Activated naive CD4-positive, alpha-beta T cell treated with anti-CD3 and anti-CD28 coated beads for 36 hours (primary cell): ENCODE data around the gene PREB. TPM values are rescaled to one million over a fixed set of nuclear protein-coding genes. Genes with fewer than 3 reads are reported as not detected.

Experiments used
- CTCF ChIA-PET: fragments of 350-600 bp; sonication (Branson Sonifier 250); formaldehyde crosslinking; loops from one replicate; lab custom pipeline; 2021; ENCODE audit warnings: antibody characterized with exemption; lab: Charles Lee
- DNase-seq: peaks from one replicate; pipeline ENCODE4 v3.0.0-alpha.2; 2020
- H3K27ac Mint-ChIP-seq: one replicate; pipeline ENCODE4 v1.8.0; 2021; ENCODE audit warnings: mild to moderate bottlenecking, mixed read lengths
- H3K27me3 Mint-ChIP-seq: one replicate; pipeline ENCODE4 v1.8.0; 2021; ENCODE audit warnings: low read depth, mixed read lengths
- H3K36me3 Mint-ChIP-seq: one replicate; pipeline ENCODE4 v1.8.0; 2021; ENCODE audit warnings: low read depth, mixed read lengths
- H3K4me1 Mint-ChIP-seq: one replicate; pipeline ENCODE4 v1.8.0; 2021; ENCODE audit warnings: low read depth, mixed read lengths
- H3K4me3 Mint-ChIP-seq: one replicate; pipeline ENCODE4 v1.8.0; 2021; ENCODE audit warnings: mild to moderate bottlenecking, moderate library complexity, mixed read lengths
- H3K9me3 Mint-ChIP-seq: one replicate; pipeline ENCODE4 v1.8.0; 2021; ENCODE audit warnings: mixed read lengths
- intact Hi-C: fragments of 100-400 bp; cut with micrococcal nuclease; formaldehyde crosslinking; loops from one replicate; pipeline ENCODE4 v1.15.1; 2023
- total RNA-seq, 2 experiments: library from RNA; stranded (reverse); gene quantifications; one replicate each; pipeline ENCODE4 v1.2.3, GENCODE V29; 2021

PREB gene
- total RNA-seq, 2 experiments from 2014 or later, result 45.2 to 49.5 TPM

- Mint-ChIP-seq H3K27ac (no peak overlapping the region), H3K27me3 (no peaks in the 10 kb centered on the region), H3K9me3 (no peaks in the 10 kb centered on the region), H3K4me1 (peaks cover 12% of the 10 kb centered on the region), H3K4me3 (no peak overlapping the region), H3K36me3 (peaks cover 1% of the 10 kb centered on the region)
- no peak for DNase-seq
- intact Hi-C loops, result no loop called here
- CTCF ChIA-PET, result interaction anchor here (1.0 to 4.7 kb wide), 7 partner anchors 8 to 203 kb away, joined by 3 to 33 read pairs (median 5); no protein-coding TSS in a partner anchor
These were observed 34.4 kb downstream of the PREB start for GRCh38 chr2:27100036-27100435.

DNA sequence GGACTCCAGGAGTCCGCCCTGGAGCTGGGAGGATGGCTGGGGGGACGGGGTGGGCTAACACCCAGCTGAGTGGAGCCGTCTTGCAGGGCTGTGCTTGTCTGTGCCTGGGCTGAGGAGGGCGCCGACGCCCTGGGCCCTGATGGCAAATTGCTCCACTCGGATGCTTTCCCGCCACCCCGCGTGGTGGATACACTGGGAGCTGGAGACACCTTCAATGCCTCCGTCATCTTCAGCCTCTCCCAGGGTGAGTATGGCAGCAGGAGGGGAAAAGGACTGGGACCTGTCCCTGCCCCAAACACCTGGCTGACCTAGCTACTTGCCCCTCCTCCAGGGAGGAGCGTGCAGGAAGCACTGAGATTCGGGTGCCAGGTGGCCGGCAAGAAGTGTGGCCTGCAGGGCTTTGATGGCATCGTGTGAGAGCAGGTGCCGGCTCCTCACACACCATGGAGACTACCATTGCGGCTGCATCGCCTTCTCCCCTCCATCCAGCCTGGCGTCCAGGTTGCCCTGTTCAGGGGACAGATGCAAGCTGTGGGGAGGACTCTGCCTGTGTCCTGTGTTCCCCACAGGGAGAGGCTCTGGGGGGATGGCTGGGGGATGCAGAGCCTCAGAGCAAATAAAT, 35.0 kb downstream of the PREB start:
- intact Hi-C loops, result loop anchor here (5.0 kb wide), 1 partner anchor 163 kb away; the partner anchor contains the start of gene SLC30A3
- no peaks in the 10 kb centered on the region for H3K27me3 Mint-ChIP-seq
- no peaks in the 10 kb centered on the region for H3K9me3 Mint-ChIP-seq
- no peak for DNase-seq
- CTCF ChIA-PET, result interaction anchor here (0.6 to 4.7 kb wide), 8 partner anchors 10 to 204 kb away, joined by 3 to 33 read pairs (median 5); no protein-coding TSS in a partner anchor
- H3K4me1 Mint-ChIP-seq, result peaks cover 12% of the 10 kb centered on the region
- H3K36me3 Mint-ChIP-seq, result peaks cover 1% of the 10 kb centered on the region
- no peak overlapping the region for H3K4me3 Mint-ChIP-seq
- H3K27ac Mint-ChIP-seq, result no peak overlapping the region

DNA sequence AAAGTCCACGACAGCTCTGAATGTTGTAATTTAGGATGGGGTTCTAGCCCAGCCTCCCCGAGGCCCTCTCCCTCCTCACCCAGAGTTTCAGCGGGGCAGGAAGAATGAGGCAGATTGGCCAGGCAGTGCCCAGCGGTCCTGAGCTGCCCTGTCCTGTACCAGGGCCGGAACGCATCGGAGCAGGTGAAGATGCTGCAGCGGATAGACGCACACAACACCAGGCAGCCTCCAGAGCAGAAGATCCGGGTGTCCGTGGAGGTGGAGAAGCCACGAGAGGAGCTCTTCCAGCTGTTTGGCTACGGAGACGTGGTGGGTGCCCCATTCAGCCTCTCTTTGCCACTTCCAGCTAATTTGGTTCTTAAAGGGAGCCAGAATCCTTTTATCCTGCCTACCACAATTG, 37.1 kb downstream of the PREB start:
- Mint-ChIP-seq H3K4me1 (peaks cover 12% of the 10 kb centered on the region), H3K27ac (no peak overlapping the region), H3K9me3 (no peaks in the 10 kb centered on the region), H3K4me3 (no peak overlapping the region), H3K27me3 (no peaks in the 10 kb centered on the region), H3K36me3 (peaks cover 1% of the 10 kb centered on the region)
- no peak for DNase-seq
- intact Hi-C loops, result loop anchor here (5.0 kb wide), 1 partner anchor 165 kb away; the partner anchor contains the start of gene SLC30A3
- CTCF ChIA-PET, result interaction anchor here (0.6 to 4.7 kb wide), 5 partner anchors 26 to 183 kb away, joined by 3 to 33 read pairs (median 4); partner anchors contain the start of gene ABHD1

- Mint-ChIP-seq H3K27me3 (no peaks in the 10 kb centered on the region), H3K9me3 (no peaks in the 10 kb centered on the region), H3K4me3 (no peak overlapping the region), H3K4me1 (peaks cover 12% of the 10 kb centered on the region), H3K36me3 (peaks cover 1% of the 10 kb centered on the region), H3K27ac (no peak overlapping the region)
- intact Hi-C loops, result loop anchor here (5.0 kb wide), 1 partner anchor 165 kb away; the partner anchor contains the start of gene SLC30A3
- no peak for DNase-seq
- CTCF ChIA-PET, result interaction anchor here (0.5 to 4.7 kb wide), 8 partner anchors 9 to 183 kb away, joined by 3 to 33 read pairs (median 4); partner anchors contain the start of gene ABHD1
These were observed 37.6 kb downstream of the PREB start for GRCh38 chr2:27096748-27097297.

- no peaks in the 10 kb centered on the region for H3K9me3 Mint-ChIP-seq
- H3K27ac Mint-ChIP-seq, result no peak overlapping the region
- peak overlapping the region; percentile 62 for H3K4me3 Mint-ChIP-seq
- peak; percentile 66 for DNase-seq
- H3K4me1 Mint-ChIP-seq, result peaks cover 14% of the 10 kb centered on the region
- intact Hi-C loops, result loop anchor here (5.0 kb wide), 1 partner anchor 166 kb away; the partner anchor contains the start of gene SLC30A3
- CTCF ChIA-PET, result interaction anchor here (0.5 to 4.7 kb wide), 5 partner anchors 9 to 184 kb away, joined by 3 to 33 read pairs (median 4); partner anchors contain the start of gene ABHD1
- H3K36me3 Mint-ChIP-seq, result peaks cover 1% of the 10 kb centered on the region
- no peaks in the 10 kb centered on the region for H3K27me3 Mint-ChIP-seq
These were observed 38.4 kb downstream of the PREB start for GRCh38 chr2:27095745-27096651.

- Mint-ChIP-seq H3K9me3 (no peaks in the 10 kb centered on the region), H3K4me1 (peaks cover 14% of the 10 kb centered on the region), H3K27me3 (no peaks in the 10 kb centered on the region), H3K4me3 (no peak overlapping the region), H3K36me3 (peaks cover 1% of the 10 kb centered on the region), H3K27ac (no peak overlapping the region)
- CTCF ChIA-PET, result interaction anchor here (1.2 kb wide), 1 partner anchor 8 kb away, joined by 6 read pairs; no protein-coding TSS in a partner anchor
- intact Hi-C loops, result loop anchor here (5.0 kb wide), 1 partner anchor 167 kb away; the partner anchor contains the start of gene SLC30A3
- no peak for DNase-seq
These were observed 39.0 kb downstream of the PREB start for GRCh38 chr2:27095427-27095744.

DNA sequence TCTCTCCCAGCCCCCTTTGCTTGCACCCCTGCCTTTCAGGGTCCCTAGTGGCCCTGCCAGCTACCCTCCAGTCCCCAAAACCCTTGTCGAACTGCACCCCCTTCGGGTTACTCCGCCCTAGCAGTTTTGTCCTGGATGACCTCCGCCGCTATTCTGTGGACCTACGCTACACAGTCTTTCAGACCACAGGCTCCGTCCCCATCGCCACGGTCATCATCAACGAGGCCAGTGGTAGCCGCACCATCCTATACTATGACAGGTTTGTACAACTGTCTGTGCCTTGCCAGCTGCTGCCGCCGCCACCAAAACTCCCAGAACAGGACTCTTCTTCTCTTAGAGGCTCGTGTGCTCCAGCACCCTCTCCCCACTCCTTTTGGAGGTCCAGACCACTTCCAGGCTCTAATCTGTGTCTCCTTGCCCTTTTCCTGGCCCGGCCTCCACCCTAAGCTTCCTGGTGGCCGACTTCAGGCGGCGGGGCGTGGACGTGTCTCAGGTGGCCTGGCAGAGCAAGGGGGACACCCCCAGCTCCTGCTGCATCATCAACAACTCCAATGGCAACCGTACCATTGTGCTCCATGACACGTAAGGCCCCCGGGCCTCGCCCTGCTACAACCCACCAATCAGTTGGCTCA, 40.0 kb downstream of the PREB start:
- intact Hi-C loops, result no loop called here
- CTCF ChIA-PET, result interaction anchor here (0.8 to 1.0 kb wide), 3 partner anchors 13 to 43 kb away, joined by 3 read pairs; partner anchors contain the start of gene AGBL5

GRCh38 chr2:27093430-27094352, 40.7 kb downstream of the PREB start:
- intact Hi-C loops, result no loop called here
- Mint-ChIP-seq H3K27ac (no peak overlapping the region), H3K9me3 (no peaks in the 10 kb centered on the region), H3K27me3 (no peaks in the 10 kb centered on the region), H3K36me3 (no peaks in the 10 kb centered on the region), H3K4me3 (no peak overlapping the region), H3K4me1 (peaks cover 19% of the 10 kb centered on the region)
- CTCF ChIA-PET, result interaction anchor here (0.8 to 1.0 kb wide), 3 partner anchors 12 to 43 kb away, joined by 3 read pairs; partner anchors contain the start of gene AGBL5
- no peak for DNase-seq

More for the DNA sequence above, 40.0 kb downstream of the PREB start:
- H3K4me3 Mint-ChIP-seq, result no peak overlapping the region
- H3K27me3 Mint-ChIP-seq, result no peaks in the 10 kb centered on the region
- no peak overlapping the region for H3K27ac Mint-ChIP-seq
- no peaks in the 10 kb centered on the region for H3K9me3 Mint-ChIP-seq
- DNase-seq, result no peak
- no peaks in the 10 kb centered on the region for H3K36me3 Mint-ChIP-seq
- H3K4me1 Mint-ChIP-seq, result peaks cover 18% of the 10 kb centered on the region

DNA sequence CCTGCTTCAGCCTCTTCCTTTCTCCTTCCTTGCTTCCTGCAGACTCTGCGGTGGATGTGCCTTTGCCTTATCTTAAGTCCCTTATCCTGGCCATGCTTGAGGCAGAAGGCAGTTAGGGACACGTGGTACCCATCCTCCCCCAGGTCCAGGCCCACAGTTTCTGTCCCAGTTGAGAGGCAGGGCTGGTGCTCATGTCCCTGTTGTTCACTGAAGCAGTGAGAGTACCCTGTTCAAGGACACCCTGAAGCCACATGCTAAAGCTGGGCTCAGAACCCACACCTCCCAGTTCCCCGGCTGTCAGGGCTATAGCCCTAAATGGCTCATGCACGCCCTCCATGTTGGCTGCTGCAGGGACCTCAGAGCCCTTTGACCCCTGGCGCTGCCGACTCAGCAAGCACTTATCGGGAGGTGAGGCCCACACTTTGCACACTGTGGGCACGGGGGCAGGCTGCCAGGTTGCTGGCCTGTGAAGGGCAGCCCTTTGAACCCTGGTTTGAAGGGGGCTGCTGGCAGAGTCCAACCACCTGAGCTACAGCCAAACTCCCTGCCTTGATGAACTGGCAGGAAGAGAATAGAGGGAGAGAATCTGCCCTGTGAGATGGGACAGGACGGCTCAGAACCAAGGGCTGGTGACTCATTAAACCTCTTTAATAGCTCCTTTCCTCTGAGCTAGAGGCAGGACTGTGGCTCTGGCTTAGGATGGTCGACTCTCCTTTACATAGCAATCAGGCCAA, 41.6 kb downstream of the PREB start:
- intact Hi-C loops, result no loop called here
- no peak overlapping the region for H3K4me3 Mint-ChIP-seq
- peaks cover 24% of the 10 kb centered on the region for H3K4me1 Mint-ChIP-seq

More for the DNA sequence above, 41.6 kb downstream of the PREB start:
- H3K9me3 Mint-ChIP-seq, result no peaks in the 10 kb centered on the region
- no peaks in the 10 kb centered on the region for H3K36me3 Mint-ChIP-seq
- CTCF ChIA-PET, result no interaction called here
- no peak for DNase-seq
- no peak overlapping the region for H3K27ac Mint-ChIP-seq
- H3K27me3 Mint-ChIP-seq, result no peaks in the 10 kb centered on the region
